K562 (cell line): ENCODE data around the gene KRTCAP2. TPM values are rescaled to one million over a fixed set of nuclear protein-coding genes. Genes with fewer than 3 reads are reported as not detected.

Source experiments
- BRD4 ChIP-seq: fragments of 200-600 bp; sonication (generic); IDR thresholded peaks from 2 replicates; pipeline ENCODE4 v1.6.1; 2017; ENCODE audit warnings: inconsistent platforms
- E2F3 ChIP-seq: fragments of 250-450 bp; sonication (Bioruptor Pico); IDR thresholded peaks from 2 replicates; pipeline ENCODE4 v1.4.0; 2020; ENCODE audit warnings: mild to moderate bottlenecking
- MCM7 ChIP-seq, 2 experiments: fragments of 450-650 bp; IDR thresholded peaks; 2 replicates each; pipeline ENCODE4 v1.6.1; 2016 to 2018
- MEF2A ChIP-seq: IDR thresholded peaks from 2 replicates; pipeline ENCODE4 v1.6.1; 2011; ENCODE audit warnings: low read depth, mild to moderate bottlenecking, low read length, moderate library complexity; ENCODE audit not compliant: control insufficient read depth
- MEIS2 ChIP-seq: fragments of 450-650 bp; IDR thresholded peaks from 2 replicates; pipeline ENCODE4 v1.6.1; 2014; ENCODE audit warnings: mild to moderate bottlenecking; ENCODE audit not compliant: partially characterized antibody
- PBX2 ChIP-seq, 2 experiments: IDR thresholded peaks in 1 of 2; conservative IDR thresholded peaks in 1 of 2; 2 replicates each; pipeline ENCODE4 v1.6.1; 2016; ENCODE audit warnings: low read depth in 2 of 2, mild to moderate bottlenecking in 1 of 2, missing compliant biosample characterization in 1 of 2, missing genetic modification characterization in 1 of 2, moderate library complexity in 1 of 2
- POLR2A ChIP-seq: fragments of 450-650 bp; conservative IDR thresholded peaks from 2 replicates; pipeline ENCODE4 v1.6.1; 2016
- RHOXF2B ChIP-seq: fragments of 250-450 bp; sonication (Bioruptor Pico); conservative IDR thresholded peaks from 2 replicates; pipeline ENCODE4 v1.5.1; 2021
- SRSF3 ChIP-seq: fragments of 200-400 bp; formaldehyde crosslinking; IDR thresholded peaks from 2 replicates; pipeline ENCODE4 v1.6.1; 2016; ENCODE audit warnings: mild to moderate bottlenecking, low read length, moderate library complexity; ENCODE audit not compliant: insufficient read depth
- TCF7 ChIP-seq: sonication (generic); IDR thresholded peaks from 2 replicates; pipeline ENCODE4 v1.6.1; 2016; ENCODE audit warnings: antibody characterized with exemption, borderline replicate concordance
- TCFL5 ChIP-seq: fragments of 250-450 bp; sonication (Bioruptor Pico); conservative IDR thresholded peaks from 2 replicates; pipeline ENCODE4 v1.6.1; 2021; ENCODE audit warnings: mild to moderate bottlenecking, moderate library complexity, matching md5 sums
- TFAP4 ChIP-seq: sonication (generic); formaldehyde crosslinking; IDR thresholded peaks from 2 replicates; pipeline ENCODE4 v1.8.0; 2022; ENCODE audit warnings: missing genetic modification reagents, mild to moderate bottlenecking, moderate library complexity, borderline replicate concordance
- THRAP3 ChIP-seq: fragments of 450-650 bp; IDR thresholded peaks from 2 replicates; pipeline ENCODE4 v1.6.1; 2016; ENCODE audit warnings: mild to moderate bottlenecking, inconsistent platforms, borderline replicate concordance
- ZKSCAN8 ChIP-seq: fragments of 200-800 bp; sonication (Bioruptor generic); IDR thresholded peaks from 2 replicates; pipeline ENCODE4 v1.6.1; 2016; ENCODE audit warnings: missing genetic modification characterization, missing compliant biosample characterization
- ZNF347 ChIP-seq: fragments of 450-650 bp; formaldehyde crosslinking; IDR thresholded peaks from 2 replicates; pipeline ENCODE4 v1.4.0; 2020; ENCODE audit warnings: low read depth, mild to moderate bottlenecking, moderate library complexity
- ZNF407 ChIP-seq: fragments of 450-650 bp; IDR thresholded peaks from 2 replicates; pipeline ENCODE4 v1.6.1; 2016; ENCODE audit warnings: low read depth
- ZNF75A ChIP-seq: fragments of 450-650 bp; formaldehyde crosslinking; IDR thresholded peaks from 2 replicates; pipeline ENCODE4 v1.4.0; 2020; ENCODE audit warnings: mild to moderate bottlenecking
- polyA plus RNA-seq, 8 experiments: library from polyadenylated mRNA; depleted of rRNA in 4 of 8; stranded (reverse) in 5 of 8; unstranded in 3 of 8; fragments of >200 nt; fragmentation: Nextera tagmentation in 2 of 8; fragmentation: Illumina TruSeq in 1 of 8; extraction: Ambion mirVana in 2 of 8; extraction: Trizol in 1 of 8; gene quantifications; 2 replicates each; pipeline versions ENCODE4 v1.2.1 to v1.2.3, GENCODE V29; 2011 to 2014; ENCODE audit warnings: inconsistent platforms in 1 of 8, missing spikeins in 1 of 8
- total RNA-seq, 7 experiments: library from RNA; depleted of rRNA in 6 of 7; stranded (reverse); fragments of >200 nt in 6 of 7; fragmentation: Illumina TruSeq in 2 of 7; extraction: Trizol in 2 of 7; gene quantifications; 2 replicates each; pipeline versions ENCODE4 v1.2.1 to v1.2.3, GENCODE V29; 2011 to 2021; ENCODE audit warnings: low replicate concordance in 1 of 7

Gene KRTCAP2
- total and polyA plus RNA-seq, 9 of the 15 experiments (the other 6 are each of a cell fraction or from before 2014, with no cell fraction given): 126 to 436 (median 244) TPM

- peak; percentile 79 for TF ChIP-seq TFAP4 (CRISPR knock-in tag)
- no peak for TF ChIP-seq TCFL5 (CRISPR knock-in tag)
- TF ChIP-seq ZNF407: peak; percentile 10; the same call in 1 of the 2 replicates
- TF ChIP-seq TCF7: no peak
- 0 out of 2 replicates have a peak, but pooled peaks have one; percentile 56 for TF ChIP-seq E2F3
- TF ChIP-seq MEIS2: no peak
- TF ChIP-seq ZNF347: no peak
- TF ChIP-seq POLR2A: peak; percentile 90
- TF ChIP-seq RHOXF2B (CRISPR knock-in tag): no peak
- TF ChIP-seq SRSF3: no peak
- peak; percentile 60; the same call in 1 of the 2 replicates for TF ChIP-seq BRD4
- no peak for TF ChIP-seq PBX2 (CRISPR knock-in tag; IDR thresholded peaks at IDR 0.05; ENCODE audit: low read depth)
- no peak for TF ChIP-seq PBX2 (tag; conservative IDR thresholded peaks at IDR 0.05; ENCODE audit: low read depth)
- no peak for TF ChIP-seq ZKSCAN8 (CRISPR knock-in tag)
- no peak for TF ChIP-seq THRAP3
- TF ChIP-seq MCM7 (IDR thresholded peaks at IDR 0.05): no peak
- TF ChIP-seq MEF2A: 0 out of 2 replicates have a peak, but pooled peaks have one; percentile 30
- TF ChIP-seq ZNF75A: no peak
Observed at GRCh38 chr1:155193275-155193990, 20.3 kb upstream of the KRTCAP2 start (continued).
